ENCODE measurements around the gene GOLGA6L7.

DNA sequence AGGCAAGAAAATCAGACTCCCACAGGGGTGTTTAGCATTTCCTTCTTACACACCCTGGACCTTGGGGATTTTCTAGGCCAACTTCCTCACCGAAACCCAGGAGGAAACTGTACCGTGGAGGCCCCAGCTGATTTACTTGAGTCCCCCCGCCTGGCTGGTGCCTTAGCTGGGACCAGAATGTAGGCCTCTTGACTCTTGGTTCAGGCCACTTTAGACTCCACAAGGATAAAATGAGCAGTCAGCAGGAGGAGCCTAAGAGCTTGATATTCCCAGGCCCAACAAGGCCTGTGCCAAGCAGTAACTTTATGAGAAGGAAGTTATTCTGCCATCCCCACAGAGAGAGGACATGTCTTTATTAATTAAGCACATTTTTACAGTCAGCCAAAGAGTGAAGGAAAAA, 32.7 kb upstream of the GOLGA6L7 start:
- TF ChIP-seq, protein P1, sequence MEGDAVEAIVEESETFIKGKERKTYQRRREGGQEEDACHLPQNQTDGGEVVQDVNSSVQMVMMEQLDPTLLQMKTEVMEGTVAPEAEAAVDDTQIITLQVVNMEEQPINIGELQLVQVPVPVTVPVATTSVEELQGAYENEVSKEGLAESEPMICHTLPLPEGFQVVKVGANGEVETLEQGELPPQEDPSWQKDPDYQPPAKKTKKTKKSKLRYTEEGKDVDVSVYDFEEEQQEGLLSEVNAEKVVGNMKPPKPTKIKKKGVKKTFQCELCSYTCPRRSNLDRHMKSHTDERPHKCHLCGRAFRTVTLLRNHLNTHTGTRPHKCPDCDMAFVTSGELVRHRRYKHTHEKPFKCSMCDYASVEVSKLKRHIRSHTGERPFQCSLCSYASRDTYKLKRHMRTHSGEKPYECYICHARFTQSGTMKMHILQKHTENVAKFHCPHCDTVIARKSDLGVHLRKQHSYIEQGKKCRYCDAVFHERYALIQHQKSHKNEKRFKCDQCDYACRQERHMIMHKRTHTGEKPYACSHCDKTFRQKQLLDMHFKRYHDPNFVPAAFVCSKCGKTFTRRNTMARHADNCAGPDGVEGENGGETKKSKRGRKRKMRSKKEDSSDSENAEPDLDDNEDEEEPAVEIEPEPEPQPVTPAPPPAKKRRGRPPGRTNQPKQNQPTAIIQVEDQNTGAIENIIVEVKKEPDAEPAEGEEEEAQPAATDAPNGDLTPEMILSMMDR (IDR thresholded peaks at IDR 0.05; ENCODE audit: low read depth, low read length, poor library complexity, severe bottlenecking), result no peak
- TF ChIP-seq EZH2phosphoT487 (IDR thresholded peaks at IDR 0.05; ENCODE audit: borderline replicate concordance, low read length), result no peak

Data from DOHH2 (cell line).